Esophagus muscularis mucosa (tissue), 4 donors: ENCODE data around the gene RAB5A. TPM values are rescaled to one million over a fixed set of nuclear protein-coding genes. Genes with fewer than 3 reads are reported as not detected.
"Not testable (repeated sequence)": the region's sequence is repeated elsewhere in the genome, so short reads cannot be mapped to it uniquely, and the experiment has no call there.

ENCODE experiments used
- DNase-seq: peaks from one replicate; pipeline ENCODE4 v3.0.0-alpha.2; 2017; ENCODE audit errors: extremely low spot score
- H3K27ac ChIP-seq, 4 donors: fragments of 200-600 bp; sonication (generic); replicated peaks in 1 of 4; 1 replicate in 3 of 4; 2 replicates in 1 of 4; pipeline ENCODE4 v1.5.1; 2016 to 2019; ENCODE audit warnings: mild to moderate bottlenecking in 1 of 4
- H3K27me3 ChIP-seq, 4 donors: fragments of 200-600 bp; sonication (generic); one replicate each; pipeline versions ENCODE4 v1.5.1 to v1.6.0; 2016 to 2019
- H3K36me3 ChIP-seq, 4 donors: fragments of 200-600 bp; sonication (generic); one replicate each; pipeline ENCODE4 v1.5.1; 2016 to 2019
- H3K4me1 ChIP-seq, 4 donors: fragments of 200-600 bp; sonication (generic); one replicate each; pipeline ENCODE4 v1.5.1; 2016 to 2019
- H3K4me3 ChIP-seq, 4 donors: fragments of 200-600 bp; sonication (generic); 1 replicate in 2 of 4; 2 replicates in 2 of 4; pipeline ENCODE4 v1.5.1; 2016 to 2019; ENCODE audit warnings: mild to moderate bottlenecking in 4 of 4, moderate library complexity in 1 of 4
- H3K9me3 ChIP-seq, 4 donors: fragments of 200-600 bp; sonication (generic); 1 replicate in 3 of 4; 2 replicates in 1 of 4; pipeline ENCODE4 v1.5.1; 2016 to 2019
- EP300 ChIP-seq: sonication (generic); formaldehyde crosslinking; IDR thresholded peaks from one replicate; pipeline ENCODE4 v1.6.1; 2017; ENCODE audit warnings: antibody characterized with exemption
- POLR2A ChIP-seq: fragments of 450-650 bp; IDR thresholded peaks from one replicate; pipeline ENCODE4 v1.6.1; 2017; ENCODE audit warnings: antibody characterized with exemption, moderate library complexity, mild to moderate bottlenecking, low read depth
- POLR2AphosphoS5 ChIP-seq, 2 donors: sonication (generic); formaldehyde crosslinking; IDR thresholded peaks; one replicate each; pipeline ENCODE4 v1.6.1; 2017; ENCODE audit warnings: antibody characterized with exemption in 2 of 2
- WGBS: methylation state at CpG from one replicate; pipeline ENCODE4 v1.1.5; 2018; 5-methylcytosine and 5-hydroxymethylcytosine counted together
- intact Hi-C: fragments of 100-400 bp; cut with DNase I; formaldehyde crosslinking; loops from one replicate; pipeline ENCODE4 v1.15.1; 2023
- total RNA-seq, 4 donors: library from RNA; depleted of rRNA; stranded (reverse); fragments of >200 nt; gene quantifications; one replicate each; pipeline versions ENCODE4 v1.1.0 to v1.2.1, GENCODE V29; 2016
- TF ChIP-seq, protein P1 (sequence below), 3 experiments: fragments of 200-600 bp in 2 of 3; fragments of 450-650 bp in 1 of 3; sonication (generic) in 2 of 3; IDR thresholded peaks; one replicate each; pipeline ENCODE4 v1.5.1; 2017 to 2019; ENCODE audit warnings: antibody characterized with exemption in 3 of 3, mild to moderate bottlenecking in 2 of 3, moderate library complexity in 1 of 3

The RAB5A gene
- total RNA-seq, 4 donors from 2014 or later: 74.8 to 92.1 (median 76.4) TPM

DNA sequence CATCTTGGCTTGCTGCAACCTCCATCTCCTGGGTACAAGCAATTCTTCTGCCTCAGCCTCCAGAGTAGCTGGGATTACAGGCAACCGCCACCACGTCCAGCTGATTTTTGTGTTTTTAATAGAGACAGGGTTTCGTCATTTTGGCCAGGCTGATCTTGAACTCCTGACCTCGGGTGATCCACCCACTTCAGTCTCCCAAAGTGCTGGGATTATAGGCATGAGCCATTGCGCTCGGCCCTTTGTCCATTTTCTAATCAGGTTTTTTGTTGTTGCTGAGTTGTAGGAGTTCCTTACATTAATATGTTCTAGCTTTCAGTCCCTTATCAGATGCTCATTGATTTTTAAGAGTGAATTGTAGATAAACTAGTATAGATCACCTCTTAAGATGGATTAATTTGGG lies 20.3 kb downstream of the RAB5A start:
- Histone ChIP-seq H3K9me3 (no peaks in the 10 kb centered on the region), H3K36me3 (peaks cover 0 to 10% (median 0%) of the 10 kb centered on the region in 4 donors), H3K4me3 (no peak overlapping the region), H3K27ac (no peak overlapping the region), H3K27me3 (no peaks in the 10 kb centered on the region), H3K4me1 (peaks cover 13 to 43% (median 30%) of the 10 kb centered on the region in 4 donors)
- 83% methylated on average over 6 of the region's 6 CpGs for WGBS
- DNase-seq: no peak
- TF ChIP-seq, protein P1, sequence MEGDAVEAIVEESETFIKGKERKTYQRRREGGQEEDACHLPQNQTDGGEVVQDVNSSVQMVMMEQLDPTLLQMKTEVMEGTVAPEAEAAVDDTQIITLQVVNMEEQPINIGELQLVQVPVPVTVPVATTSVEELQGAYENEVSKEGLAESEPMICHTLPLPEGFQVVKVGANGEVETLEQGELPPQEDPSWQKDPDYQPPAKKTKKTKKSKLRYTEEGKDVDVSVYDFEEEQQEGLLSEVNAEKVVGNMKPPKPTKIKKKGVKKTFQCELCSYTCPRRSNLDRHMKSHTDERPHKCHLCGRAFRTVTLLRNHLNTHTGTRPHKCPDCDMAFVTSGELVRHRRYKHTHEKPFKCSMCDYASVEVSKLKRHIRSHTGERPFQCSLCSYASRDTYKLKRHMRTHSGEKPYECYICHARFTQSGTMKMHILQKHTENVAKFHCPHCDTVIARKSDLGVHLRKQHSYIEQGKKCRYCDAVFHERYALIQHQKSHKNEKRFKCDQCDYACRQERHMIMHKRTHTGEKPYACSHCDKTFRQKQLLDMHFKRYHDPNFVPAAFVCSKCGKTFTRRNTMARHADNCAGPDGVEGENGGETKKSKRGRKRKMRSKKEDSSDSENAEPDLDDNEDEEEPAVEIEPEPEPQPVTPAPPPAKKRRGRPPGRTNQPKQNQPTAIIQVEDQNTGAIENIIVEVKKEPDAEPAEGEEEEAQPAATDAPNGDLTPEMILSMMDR (IDR thresholded peaks at IDR 0.05): no peak
- TF ChIP-seq EP300 (no peak), POLR2AphosphoS5 (IDR thresholded peaks at IDR 0.05) (no peak), POLR2A (no peak)
- intact Hi-C loops: no loop called here

DNA sequence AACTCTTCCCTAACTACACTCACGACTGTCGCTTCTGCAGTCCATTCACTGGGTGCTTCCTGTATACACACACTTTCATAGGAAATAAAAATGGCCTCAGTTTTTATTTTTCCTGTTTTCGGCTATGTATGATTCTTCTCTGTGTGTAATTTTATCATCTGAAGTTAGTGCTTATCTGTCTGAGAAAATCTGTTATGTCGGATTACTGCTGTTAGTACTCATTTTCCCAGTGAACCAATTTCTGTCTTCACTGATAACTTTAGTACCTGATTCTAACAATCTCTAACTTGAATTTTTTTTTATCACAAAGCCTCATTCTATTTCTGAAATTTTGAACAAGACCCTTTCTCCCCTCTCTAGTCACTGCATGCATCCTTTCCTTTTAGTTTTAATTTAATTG lies 20.9 kb downstream of the RAB5A start:
- peaks cover 8 to 41% (median 29%) of the 10 kb centered on the region in 4 donors for H3K4me1 ChIP-seq

DNA sequence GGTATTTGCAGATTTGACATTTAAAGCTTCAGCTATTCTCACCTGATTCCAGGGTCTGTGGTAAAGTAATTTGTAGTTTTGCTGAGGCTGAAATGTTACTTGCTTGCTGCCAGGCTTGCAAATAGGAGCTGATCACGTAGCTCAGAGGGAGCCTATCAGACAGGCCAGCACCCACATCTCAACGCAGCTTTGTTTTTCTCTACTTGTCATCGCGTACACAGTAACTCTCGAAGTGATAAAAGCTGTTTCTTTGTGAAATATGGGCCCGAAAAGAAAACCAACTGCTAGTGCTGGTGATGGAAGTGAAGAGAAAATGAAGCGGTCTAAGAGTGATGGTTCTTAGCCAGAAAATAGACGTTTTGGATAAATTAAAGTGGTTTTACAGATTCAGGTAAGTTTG lies 23.4 kb downstream of the RAB5A start:
- WGBS: 65% methylated on average over 8 of the region's 8 CpGs
- Histone ChIP-seq H3K4me3 (no peak overlapping the region), H3K27ac (no peak overlapping the region), H3K27me3 (no peaks in the 10 kb centered on the region), H3K9me3 (no peaks in the 10 kb centered on the region), H3K4me1 (peaks cover 4 to 35% (median 27%) of the 10 kb centered on the region in 4 donors), H3K36me3 (peaks cover 0 to 18% (median 13%) of the 10 kb centered on the region in 4 donors)
- TF ChIP-seq POLR2AphosphoS5 (IDR thresholded peaks at IDR 0.05) (no peak), EP300 (no peak), POLR2A (no peak)
- TF ChIP-seq, protein P1 (IDR thresholded peaks at IDR 0.05): no peak
- DNase-seq: no peak
- intact Hi-C loops: no loop called here

More for the DNA sequence above, 20.9 kb downstream of the RAB5A start:
- H3K27me3 ChIP-seq: no peaks in the 10 kb centered on the region
- intact Hi-C loops: no loop called here
- H3K4me3 ChIP-seq: no peak overlapping the region
- TF ChIP-seq, protein P1 (IDR thresholded peaks at IDR 0.05): no peak
- TF ChIP-seq POLR2A: no peak
- TF ChIP-seq POLR2AphosphoS5 (IDR thresholded peaks at IDR 0.05): no peak
- no peak for TF ChIP-seq EP300
- peaks cover 0 to 10% (median 0%) of the 10 kb centered on the region in 4 donors for H3K36me3 ChIP-seq
- 84% methylated on average over 4 of the region's 4 CpGs for WGBS
- DNase-seq: no peak
- no peaks in the 10 kb centered on the region for H3K9me3 ChIP-seq
- H3K27ac ChIP-seq: no peak overlapping the region

DNA sequence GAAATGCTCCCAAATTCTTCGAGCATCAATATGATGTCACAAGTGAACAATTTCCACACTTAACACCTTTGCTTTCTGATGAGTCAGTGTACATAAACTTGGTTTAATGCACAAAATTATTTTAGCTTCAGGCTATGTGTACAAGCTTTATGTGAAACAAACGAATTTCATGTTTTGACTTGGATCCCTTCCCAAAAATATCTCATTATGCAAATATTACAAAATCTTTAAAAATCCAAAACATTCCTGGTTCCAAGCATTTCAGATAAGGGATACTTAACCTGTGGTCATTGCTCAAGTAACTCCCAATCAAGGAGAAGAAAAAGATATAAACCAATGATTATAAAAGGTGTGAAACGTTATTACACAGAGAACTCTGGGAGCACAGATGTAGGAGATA lies 25.2 kb downstream of the RAB5A start:
- H3K4me1 ChIP-seq: peaks cover 4 to 22% (median 17%) of the 10 kb centered on the region in 4 donors
- intact Hi-C loops: no loop called here
- no peak overlapping the region for H3K27ac ChIP-seq
- H3K27me3 ChIP-seq: no peaks in the 10 kb centered on the region
- DNase-seq: no peak
- H3K9me3 ChIP-seq: no peaks in the 10 kb centered on the region
- 63% methylated on average over 3 of the region's 3 CpGs for WGBS
- TF ChIP-seq POLR2A (no peak), EP300 (no peak)
- TF ChIP-seq, protein P1 (IDR thresholded peaks at IDR 0.05): no peak
- no peak overlapping the region for H3K4me3 ChIP-seq
- H3K36me3 ChIP-seq: peaks cover 14 to 32% (median 30%) of the 10 kb centered on the region in 4 donors

DNA sequence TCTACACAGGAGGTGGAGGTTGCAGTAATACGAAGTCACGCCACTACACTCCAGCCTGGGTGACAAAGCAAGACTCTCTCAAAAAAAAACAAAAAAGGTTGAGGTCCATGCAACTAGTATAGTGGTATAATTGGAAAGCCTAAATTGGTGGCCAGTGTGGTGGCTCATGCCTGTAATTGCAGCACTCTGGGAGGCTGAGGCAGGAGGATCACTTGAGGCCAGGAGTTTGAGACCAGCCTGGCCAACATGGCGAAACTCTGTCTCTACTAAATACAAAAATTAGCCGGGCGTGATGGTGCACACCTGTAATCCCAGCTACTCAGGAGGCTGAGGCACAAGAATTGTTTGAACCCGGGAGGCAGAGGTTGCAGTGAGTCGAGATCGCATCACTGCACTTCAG lies 42.0 kb downstream of the RAB5A start:
- not testable (repeated sequence) for H3K4me1 ChIP-seq
- 98% methylated on average over 8 of the region's 8 CpGs for WGBS

More for the DNA sequence above, 42.0 kb downstream of the RAB5A start:
- H3K27me3 ChIP-seq, H3K27ac ChIP-seq, H3K4me3 ChIP-seq, intact Hi-C loops, DNase-seq, H3K9me3 ChIP-seq: not testable (repeated sequence)
- H3K36me3 ChIP-seq: peaks cover 2 to 19% (median 12%) of the 10 kb centered on the region in 4 donors
